K562 (cell line): ENCODE results near the gene MAD1L1. TPM values are rescaled to one million over a fixed set of nuclear protein-coding genes. Genes with fewer than 3 reads are reported as not detected.

Experiments
- ARID3B ChIP-seq: fragments of 250-450 bp; sonication (Bioruptor Pico); IDR thresholded peaks from 2 replicates; pipeline ENCODE4 v1.4.0; 2020; ENCODE audit warnings: borderline replicate concordance
- BMI1 ChIP-seq: fragments of 150-350 bp; IDR thresholded peaks from 2 replicates; pipeline ENCODE4 v1.6.1; 2014; ENCODE audit warnings: low read length
- C11orf30 ChIP-seq: fragments of 450-650 bp; IDR thresholded peaks from 2 replicates; pipeline ENCODE4 v1.6.1; 2016; ENCODE audit warnings: low read depth, mild to moderate bottlenecking
- CTCFL ChIP-seq: IDR thresholded peaks from 2 replicates; pipeline ENCODE4 v1.6.1; 2011; ENCODE audit warnings: borderline replicate concordance, low read depth, mild to moderate bottlenecking, moderate library complexity, low read length; ENCODE audit not compliant: insufficient read depth, poor library complexity, severe bottlenecking
- E2F5 ChIP-seq: sonication (generic); formaldehyde crosslinking; IDR thresholded peaks from 2 replicates; pipeline ENCODE4 v1.8.0; 2022; ENCODE audit warnings: mild to moderate bottlenecking, missing genetic modification reagents
- FOXJ2 ChIP-seq: fragments of 200-800 bp; sonication (Bioruptor generic); IDR thresholded peaks from 2 replicates; pipeline ENCODE4 v1.6.1; 2016; ENCODE audit warnings: missing genetic modification characterization, missing compliant biosample characterization
- HMGXB4 ChIP-seq: sonication (generic); formaldehyde crosslinking; IDR thresholded peaks from 2 replicates; pipeline ENCODE4 v1.8.1; 2023; ENCODE audit warnings: mild to moderate bottlenecking, missing genetic modification reagents
- ILF3 ChIP-seq: fragments of 450-650 bp; IDR thresholded peaks from 2 replicates; pipeline ENCODE4 v1.6.1; 2018; ENCODE audit warnings: antibody characterized with exemption, mild to moderate bottlenecking, moderate library complexity, borderline replicate concordance
- KLF13 ChIP-seq: fragments of 450-650 bp; IDR thresholded peaks from 2 replicates; pipeline ENCODE4 v1.6.1; 2016; ENCODE audit warnings: missing genetic modification characterization, low read depth, mild to moderate bottlenecking, missing compliant biosample characterization, moderate library complexity, borderline replicate concordance
- MAFF ChIP-seq: IDR thresholded peaks from 2 replicates; pipeline ENCODE4 v1.6.1; 2012; ENCODE audit warnings: low read length, improper control_type of control experiment
- MED1 ChIP-seq: sonication (generic); formaldehyde crosslinking; IDR thresholded peaks from 2 replicates; pipeline ENCODE4 v1.8.1; 2023; ENCODE audit warnings: missing genetic modification reagents, borderline replicate concordance
- PKNOX1 ChIP-seq: fragments of 450-650 bp; IDR thresholded peaks from 2 replicates; pipeline ENCODE4 v1.6.1; 2016
- PPARD ChIP-seq: fragments of 250-450 bp; sonication (Bioruptor Pico); IDR thresholded peaks from 2 replicates; pipeline ENCODE4 v1.8.0; 2022; ENCODE audit warnings: inconsistent platforms, mild to moderate bottlenecking, moderate library complexity
- PTRF ChIP-seq: fragments of 450-650 bp; IDR thresholded peaks from 2 replicates; pipeline ENCODE4 v1.6.1; 2016; ENCODE audit warnings: mild to moderate bottlenecking, missing genetic modification characterization, missing compliant biosample characterization
- SMC3 ChIP-seq: conservative IDR thresholded peaks from 2 replicates; pipeline ENCODE4 v1.6.1; 2011; ENCODE audit warnings: low read depth, low read length, improper control_type of control experiment; ENCODE audit not compliant: insufficient read depth
- SREBF1 ChIP-seq: fragments of 150-350 bp; IDR thresholded peaks from 2 replicates; pipeline ENCODE4 v1.6.1; 2014; ENCODE audit warnings: antibody characterized with exemption, low read depth, low read length, borderline replicate concordance
- STAT5B ChIP-seq: fragments of 250-450 bp; sonication (Bioruptor Pico); IDR thresholded peaks from 2 replicates; pipeline ENCODE4 v1.8.0; 2021; ENCODE audit warnings: mild to moderate bottlenecking, inconsistent platforms
- TEAD4 ChIP-seq, 2 experiments: sonication (generic) in 1 of 2; formaldehyde crosslinking in 1 of 2; IDR thresholded peaks; 2 replicates each; pipeline versions ENCODE4 v1.6.1 to v1.8.0; 2012 to 2022; ENCODE audit warnings: borderline replicate concordance in 1 of 2, inconsistent platforms in 1 of 2, low read length in 1 of 2, mild to moderate bottlenecking in 1 of 2, missing genetic modification reagents in 1 of 2
- ZNF134 ChIP-seq: fragments of 250-450 bp; sonication (Bioruptor Pico); conservative IDR thresholded peaks from 2 replicates; pipeline ENCODE4 v1.4.0; 2020
- ZNF668 ChIP-seq: fragments of 250-450 bp; sonication (Bioruptor Pico); IDR thresholded peaks from 2 replicates; pipeline ENCODE4 v1.8.0; 2022; ENCODE audit warnings: mild to moderate bottlenecking, inconsistent platforms
- polyA plus RNA-seq, 8 experiments: library from polyadenylated mRNA; depleted of rRNA in 4 of 8; stranded (reverse) in 5 of 8; unstranded in 3 of 8; fragments of >200 nt; fragmentation: Nextera tagmentation in 2 of 8; fragmentation: Illumina TruSeq in 1 of 8; extraction: Ambion mirVana in 2 of 8; extraction: Trizol in 1 of 8; gene quantifications; 2 replicates each; pipeline versions ENCODE4 v1.2.1 to v1.2.3, GENCODE V29; 2011 to 2014; ENCODE audit warnings: inconsistent platforms in 1 of 8, missing spikeins in 1 of 8
- total RNA-seq, 7 experiments: library from RNA; depleted of rRNA in 6 of 7; stranded (reverse); fragments of >200 nt in 6 of 7; fragmentation: Illumina TruSeq in 2 of 7; extraction: Trizol in 2 of 7; gene quantifications; 2 replicates each; pipeline versions ENCODE4 v1.2.1 to v1.2.3, GENCODE V29; 2011 to 2021; ENCODE audit warnings: low replicate concordance in 1 of 7

Gene MAD1L1
- total and polyA plus RNA-seq, 9 of the 15 experiments (the other 6 are each of a cell fraction or from before 2014, with no cell fraction given): 1.7 to 89.7 (median 18.0) TPM

- TF ChIP-seq PTRF (tag) (no peak), FOXJ2 (tag) (no peak), E2F5 (CRISPR knock-in tag) (no peak), HMGXB4 (0 out of 2 replicates have a peak, but pooled peaks have one; percentile 58), ILF3 (no peak), PPARD (CRISPR knock-in tag) (no peak), ARID3B (CRISPR knock-in tag) (no peak), BMI1 (no peak), CTCFL (no peak), MED1 (CRISPR knock-in tag) (no peak), TEAD4 (IDR thresholded peaks at IDR 0.05; ENCODE audit: low read length) (peak; percentile 6; the same call in 1 of the 2 replicates), TEAD4 (CRISPR knock-in tag; IDR thresholded peaks at IDR 0.05; ENCODE audit: borderline replicate concordance) (no peak), SREBF1 (no peak), ZNF134 (no peak; the same call in 1 of the 2 replicates), C11orf30 (peak; percentile 78), STAT5B (CRISPR knock-in tag) (no peak), PKNOX1 (no peak), MAFF (peak; percentile 63; the same call in 1 of the 2 replicates), SMC3 (no peak), ZNF668 (no peak), KLF13 (tag) (no peak)
Measured at GRCh38 chr7:2232766-2233520, at the start of gene MAD1L1 (continued).
